Parathyroid adenoma (tissue), 2 donors: ENCODE data around the gene DNASE1L3.

Experiments used
- H2AFZ ChIP-seq: fragments of 300-600 bp; sonication (generic); one replicate; pipeline ENCODE4 v1.7.0; 2017; ENCODE audit warnings: antibody characterized with exemption, mild to moderate bottlenecking
- H3K27ac ChIP-seq: fragments of 300-600 bp; sonication (generic); one replicate; pipeline ENCODE4 v1.7.0; 2017
- H3K27me3 ChIP-seq: fragments of 300-600 bp; sonication (generic); one replicate; pipeline ENCODE4 v1.7.0; 2017; ENCODE audit warnings: low read length; ENCODE audit not compliant: control insufficient read depth, insufficient read depth
- H3K36me3 ChIP-seq: fragments of 300-600 bp; sonication (generic); one replicate; pipeline ENCODE4 v1.7.0; 2017; ENCODE audit warnings: low read length; ENCODE audit not compliant: control insufficient read depth, insufficient read depth
- H3K4me1 ChIP-seq: fragments of 300-600 bp; sonication (generic); one replicate; pipeline ENCODE4 v1.7.0; 2017; ENCODE audit warnings: control low read depth
- H3K4me2 ChIP-seq: fragments of 300-600 bp; sonication (generic); one replicate; pipeline ENCODE4 v1.7.0; 2017; ENCODE audit warnings: low read length
- H3K4me3 ChIP-seq: fragments of 300-600 bp; sonication (generic); one replicate; pipeline ENCODE4 v1.7.0; 2017; ENCODE audit warnings: low read depth, low read length
- H3K79me2 ChIP-seq: fragments of 300-600 bp; sonication (generic); one replicate; pipeline ENCODE4 v1.7.0; 2017; ENCODE audit warnings: control low read depth
- H3K9ac ChIP-seq: fragments of 300-600 bp; sonication (generic); one replicate; pipeline ENCODE4 v1.7.0; 2017; ENCODE audit warnings: mild to moderate bottlenecking
- H3K9me3 ChIP-seq: fragments of 300-600 bp; sonication (generic); one replicate; pipeline ENCODE4 v1.7.0; 2017; ENCODE audit warnings: low read length; ENCODE audit not compliant: control insufficient read depth
- CTCF ChIP-seq: fragments of 300-600 bp; sonication (generic); IDR thresholded peaks from one replicate; pipeline ENCODE4 v1.7.0; 2017; ENCODE audit warnings: antibody characterized with exemption, mild to moderate bottlenecking
- donor health status: primary hyperparathyroidism.

Gene DNASE1L3

GRCh38 chr3:58153371-58153770 lies 57.4 kb downstream of the DNASE1L3 start:
- no peak overlapping the region for H3K27ac ChIP-seq
- no peaks in the 10 kb centered on the region for H3K4me1 ChIP-seq
- no peak overlapping the region for H2AFZ ChIP-seq
- no peak overlapping the region for H3K4me2 ChIP-seq
- no peaks in the 10 kb centered on the region for H3K79me2 ChIP-seq
- no peaks in the 10 kb centered on the region for H3K27me3 ChIP-seq
- no peaks in the 10 kb centered on the region for H3K36me3 ChIP-seq
- no peak overlapping the region for H3K4me3 ChIP-seq
- H3K9me3 ChIP-seq = no peaks in the 10 kb centered on the region
- no peak overlapping the region for H3K9ac ChIP-seq
- TF ChIP-seq CTCF = no peak

DNA sequence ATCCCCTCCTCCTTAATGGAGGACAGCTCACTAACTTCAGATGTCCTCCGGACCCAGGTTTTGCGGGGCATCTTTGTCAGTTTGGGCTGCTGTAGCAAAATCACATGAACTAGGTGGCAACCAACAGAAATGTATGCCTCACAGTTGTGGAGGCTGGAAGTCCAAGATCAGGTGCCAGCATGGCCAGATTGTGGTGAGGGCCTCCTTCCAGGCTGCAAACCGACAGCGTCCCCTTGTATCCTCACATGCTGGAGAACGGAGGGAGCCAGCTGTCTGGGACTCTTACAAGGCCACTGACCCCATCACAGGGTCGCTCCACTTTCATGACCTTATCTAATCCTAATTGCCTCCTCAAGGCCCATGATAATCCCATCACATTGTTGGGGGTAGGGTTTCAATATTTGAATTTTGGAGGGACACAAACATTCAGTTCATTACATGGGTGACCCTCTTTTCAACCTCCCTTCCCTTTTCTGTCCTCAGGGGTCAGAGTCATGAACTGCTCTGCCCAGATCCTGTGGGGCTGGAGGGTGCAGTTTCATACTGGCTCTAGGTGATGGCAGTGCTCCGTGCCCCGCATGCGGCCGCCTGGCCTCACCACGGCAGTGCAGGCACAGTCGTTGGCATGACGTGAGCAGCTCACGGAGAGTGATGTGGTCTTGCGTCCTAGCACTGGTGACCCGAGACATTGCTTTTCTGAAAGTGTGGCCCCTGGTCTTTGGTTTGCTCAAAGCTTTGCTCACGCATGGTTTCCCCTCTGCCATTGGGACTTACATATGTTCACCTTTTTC lies 58.4 kb downstream of the DNASE1L3 start:
- H3K79me2 ChIP-seq = no peaks in the 10 kb centered on the region
- no peaks in the 10 kb centered on the region for H3K36me3 ChIP-seq
- no peak overlapping the region for H2AFZ ChIP-seq
- H3K9me3 ChIP-seq = no peaks in the 10 kb centered on the region
- H3K4me2 ChIP-seq = no peak overlapping the region
- H3K9ac ChIP-seq = no peak overlapping the region
- H3K27ac ChIP-seq = no peak overlapping the region
- no peaks in the 10 kb centered on the region for H3K27me3 ChIP-seq
- H3K4me1 ChIP-seq = no peaks in the 10 kb centered on the region
- no peak overlapping the region for H3K4me3 ChIP-seq
- TF ChIP-seq CTCF = no peak

- no peak overlapping the region for H3K9ac ChIP-seq
- TF ChIP-seq CTCF = no peak
- H3K79me2 ChIP-seq = no peaks in the 10 kb centered on the region
- H3K4me1 ChIP-seq = no peaks in the 10 kb centered on the region
- no peaks in the 10 kb centered on the region for H3K36me3 ChIP-seq
- no peak overlapping the region for H3K27ac ChIP-seq
- no peaks in the 10 kb centered on the region for H3K9me3 ChIP-seq
- no peak overlapping the region for H3K4me3 ChIP-seq
- no peak overlapping the region for H2AFZ ChIP-seq
- no peak overlapping the region for H3K4me2 ChIP-seq
- no peaks in the 10 kb centered on the region for H3K27me3 ChIP-seq
These were observed 59.1 kb downstream of the DNASE1L3 start for GRCh38 chr3:58151637-58152036.

- no peaks in the 10 kb centered on the region for H3K4me1 ChIP-seq
- no peaks in the 10 kb centered on the region for H3K36me3 ChIP-seq
- H3K27me3 ChIP-seq = no peaks in the 10 kb centered on the region
- no peak overlapping the region for H3K4me2 ChIP-seq
- H3K27ac ChIP-seq = no peak overlapping the region
- H3K9me3 ChIP-seq = no peaks in the 10 kb centered on the region
- H3K79me2 ChIP-seq = no peaks in the 10 kb centered on the region
- no peak overlapping the region for H3K9ac ChIP-seq
- H2AFZ ChIP-seq = no peak overlapping the region
- no peak overlapping the region for H3K4me3 ChIP-seq
- TF ChIP-seq CTCF = no peak
These were observed 60.0 kb downstream of the DNASE1L3 start for GRCh38 chr3:58150810-58151199.
